ENCODE results near the gene POC1B.

Gene POC1B

GRCh38 chr12:89414851-89415250, 111.0 kb downstream of the POC1B start:
- DNase-seq, result no peak

DNA sequence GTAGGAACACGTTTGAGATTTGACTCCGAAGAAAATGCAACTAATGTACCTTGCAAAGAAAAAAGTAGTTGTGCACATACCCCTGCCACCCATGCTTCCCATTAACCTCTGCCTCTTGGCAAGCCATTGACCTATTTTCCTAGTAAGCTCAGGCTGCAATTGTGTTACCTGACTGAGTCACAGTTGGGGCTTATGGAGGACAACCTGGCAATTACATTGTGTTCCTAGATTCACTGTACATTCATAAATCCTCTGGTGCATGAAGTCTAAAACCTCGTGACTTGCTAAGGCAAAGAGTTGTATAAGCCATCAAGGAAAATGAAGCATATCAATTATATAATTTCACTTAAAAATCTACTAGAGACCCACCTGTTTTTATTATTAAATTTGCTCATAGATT, 111.5 kb downstream of the POC1B start:
- DNase-seq, result no peak

DNA sequence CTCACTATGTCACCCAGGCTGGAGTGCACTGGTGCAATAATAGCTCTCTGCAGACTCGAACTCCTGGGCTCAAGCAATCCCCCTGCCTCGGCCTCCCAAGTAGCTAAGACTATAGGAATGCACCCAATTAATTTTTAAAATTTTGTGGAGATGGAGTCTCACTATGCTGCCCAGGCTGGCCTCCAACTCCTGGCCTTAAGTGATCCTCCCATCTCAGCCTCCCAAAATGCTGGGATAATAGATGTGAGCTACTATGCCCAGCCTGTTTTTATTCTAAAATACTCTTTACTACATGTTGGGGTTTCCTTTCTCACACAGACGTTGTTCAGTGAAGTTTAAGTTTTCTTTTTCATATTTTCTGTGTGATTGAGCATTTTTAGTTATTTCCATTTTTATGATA, 112.6 kb downstream of the POC1B start:
- DNase-seq, result no peak

GRCh38 chr12:89412665-89413064, 113.2 kb downstream of the POC1B start:
- no peak for DNase-seq

GRCh38 chr12:89411846-89412245, 114.0 kb downstream of the POC1B start:
- no peak for DNase-seq

- DNase-seq, result no peak
Observed at GRCh38 chr12:89411234-89411633, 114.6 kb downstream of the POC1B start.

DNA sequence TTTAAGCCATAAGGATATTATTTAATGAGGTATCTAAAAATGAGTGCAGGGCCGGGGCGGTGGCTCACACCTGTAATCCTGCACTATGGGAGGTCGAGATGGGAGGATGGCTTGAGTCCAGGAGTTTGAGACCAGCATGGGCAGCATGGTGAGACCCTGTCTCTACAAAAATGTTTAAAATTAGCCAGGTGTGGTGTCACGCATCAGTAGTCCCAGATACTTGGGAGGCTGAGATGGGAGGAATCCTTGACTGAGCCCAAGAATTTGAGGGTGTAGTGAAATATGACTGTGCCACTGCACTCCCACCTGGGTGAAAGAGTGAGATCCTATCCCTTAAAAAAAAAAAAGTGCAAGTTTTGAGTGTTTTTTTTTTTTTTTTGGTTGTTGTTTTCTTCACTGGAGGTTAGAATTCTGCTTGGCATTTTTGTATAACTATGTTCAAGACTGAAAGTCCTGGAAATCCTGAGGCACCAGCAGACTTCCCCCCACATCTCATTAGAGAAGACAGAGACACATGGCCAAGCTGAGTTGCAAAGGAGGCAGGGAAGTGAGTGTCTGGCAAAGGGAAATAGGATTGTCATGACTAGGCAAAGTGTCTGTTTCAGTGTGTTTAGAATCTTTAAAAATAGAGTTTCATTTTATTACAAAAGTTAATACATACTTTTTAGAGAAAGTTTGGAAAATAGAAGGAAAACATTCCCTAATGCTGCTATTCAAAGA, 120.1 kb downstream of the POC1B start:
- DNase-seq, result no peak

DNA sequence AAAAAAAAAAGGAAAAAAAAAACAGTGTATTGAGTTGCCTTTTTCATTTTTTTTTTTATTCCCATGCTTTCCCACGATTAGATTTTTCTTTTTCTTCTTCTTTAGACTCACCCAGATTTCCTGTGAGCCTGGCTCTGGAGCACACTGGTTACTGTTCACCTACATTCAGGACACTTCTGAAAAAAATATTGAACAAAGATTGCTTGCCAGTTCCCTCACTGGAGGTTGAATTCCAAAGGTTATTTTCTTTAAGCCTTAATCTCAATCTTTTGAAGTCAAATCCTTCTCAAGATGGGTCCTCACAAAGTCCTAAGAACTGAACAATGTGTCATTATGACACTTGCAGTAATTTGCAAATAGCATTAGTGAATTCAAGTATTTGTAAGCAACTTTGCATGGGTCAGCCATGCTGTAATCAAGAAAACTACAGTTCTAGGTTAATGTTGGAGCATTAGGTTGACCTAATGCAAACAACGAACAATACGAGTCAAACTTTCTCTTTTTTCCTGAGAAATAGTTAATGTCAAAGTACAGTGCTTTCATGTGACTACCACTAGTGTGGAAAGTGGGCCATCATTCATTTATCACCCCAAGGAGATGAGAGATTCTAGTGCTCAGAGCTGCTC, 124.3 kb downstream of the POC1B start:
- DNase-seq, result no peak

- DNase-seq, result no peak
Observed at GRCh38 chr12:89400415-89400814, 125.4 kb downstream of the POC1B start.

- no peak for DNase-seq
Observed at GRCh38 chr12:89395712-89396111, 130.1 kb downstream of the POC1B start.

- no peak for DNase-seq
Observed at GRCh38 chr12:89393551-89394121, 132.2 kb downstream of the POC1B start.

DNA sequence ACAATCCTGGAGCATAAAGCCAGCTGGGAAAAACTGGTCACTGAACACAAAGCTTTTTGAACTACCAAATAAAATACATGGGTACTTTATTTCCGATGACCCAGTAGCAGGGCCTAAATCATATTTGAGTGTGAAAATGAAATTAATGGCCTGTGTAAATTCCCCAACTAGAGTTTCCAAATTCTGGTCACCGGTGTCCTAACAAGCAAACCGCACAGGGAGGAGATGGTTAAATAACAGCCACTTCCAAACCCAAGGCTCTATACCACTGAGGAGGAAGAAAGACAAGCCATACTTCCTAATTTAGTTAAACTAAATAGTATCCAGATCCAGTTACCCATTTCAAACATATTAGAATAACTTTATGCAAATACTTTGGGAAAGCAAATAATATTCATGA, 133.5 kb downstream of the POC1B start:
- DNase-seq, result no peak

DNA sequence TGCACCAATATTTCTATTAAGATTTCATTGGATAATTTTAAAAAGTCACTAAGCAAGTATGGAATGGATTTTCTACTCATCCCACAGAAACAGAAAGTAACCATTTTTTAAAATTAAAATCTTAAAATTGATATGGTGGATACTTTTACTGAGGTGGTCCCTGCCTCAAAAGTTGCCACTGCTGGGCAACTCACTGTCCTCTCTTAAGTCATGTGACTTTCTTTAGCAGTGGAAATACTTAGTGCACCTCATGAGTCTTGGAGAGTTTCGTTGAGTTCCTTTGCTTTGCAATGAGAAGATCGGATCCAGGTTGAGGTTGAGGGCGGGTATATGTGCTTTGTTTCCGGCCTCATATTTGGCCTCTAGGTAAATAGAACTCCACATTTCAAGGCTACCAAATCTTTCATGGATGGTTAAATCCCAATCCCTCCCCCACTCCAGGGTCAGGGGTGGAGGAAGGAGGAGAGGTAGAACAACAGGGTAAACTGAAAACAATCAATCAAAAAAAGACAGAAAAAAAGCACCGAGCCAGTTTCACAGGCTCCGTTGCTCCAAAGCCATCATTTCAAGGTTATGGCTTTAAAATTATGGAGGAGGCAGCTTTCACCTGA, 134.0 kb downstream of the POC1B start:
- no peak for DNase-seq

- no peak for DNase-seq
Observed at GRCh38 chr12:89390802-89391673, 134.8 kb downstream of the POC1B start.

- DNase-seq, result no peak
Observed at GRCh38 chr12:89389755-89390661, 135.8 kb downstream of the POC1B start.

GRCh38 chr12:89386138-89386537, 139.7 kb downstream of the POC1B start:
- DNase-seq, result no peak

DNA sequence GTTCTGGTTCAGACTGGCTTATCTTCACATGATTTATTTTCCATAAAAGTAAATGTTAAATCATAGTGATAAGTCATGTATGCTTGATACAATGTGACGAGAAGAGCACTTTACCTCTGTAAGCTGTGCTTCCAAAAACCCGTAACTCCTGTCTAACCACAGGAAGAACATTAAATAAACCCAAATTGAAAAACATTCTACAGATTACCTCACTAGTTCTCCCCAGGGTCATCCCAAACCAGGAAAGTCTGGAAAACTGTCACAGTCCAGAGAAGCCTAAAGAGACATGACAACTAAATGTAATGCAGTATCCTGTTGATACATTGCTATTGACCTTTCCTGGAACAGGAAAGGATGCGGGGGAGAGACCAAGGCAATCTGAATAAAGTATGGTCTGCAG, 141.0 kb downstream of the POC1B start:
- DNase-seq, result no peak

- no peak for DNase-seq
Observed at GRCh38 chr12:89384050-89384758, 141.6 kb downstream of the POC1B start.

DNA sequence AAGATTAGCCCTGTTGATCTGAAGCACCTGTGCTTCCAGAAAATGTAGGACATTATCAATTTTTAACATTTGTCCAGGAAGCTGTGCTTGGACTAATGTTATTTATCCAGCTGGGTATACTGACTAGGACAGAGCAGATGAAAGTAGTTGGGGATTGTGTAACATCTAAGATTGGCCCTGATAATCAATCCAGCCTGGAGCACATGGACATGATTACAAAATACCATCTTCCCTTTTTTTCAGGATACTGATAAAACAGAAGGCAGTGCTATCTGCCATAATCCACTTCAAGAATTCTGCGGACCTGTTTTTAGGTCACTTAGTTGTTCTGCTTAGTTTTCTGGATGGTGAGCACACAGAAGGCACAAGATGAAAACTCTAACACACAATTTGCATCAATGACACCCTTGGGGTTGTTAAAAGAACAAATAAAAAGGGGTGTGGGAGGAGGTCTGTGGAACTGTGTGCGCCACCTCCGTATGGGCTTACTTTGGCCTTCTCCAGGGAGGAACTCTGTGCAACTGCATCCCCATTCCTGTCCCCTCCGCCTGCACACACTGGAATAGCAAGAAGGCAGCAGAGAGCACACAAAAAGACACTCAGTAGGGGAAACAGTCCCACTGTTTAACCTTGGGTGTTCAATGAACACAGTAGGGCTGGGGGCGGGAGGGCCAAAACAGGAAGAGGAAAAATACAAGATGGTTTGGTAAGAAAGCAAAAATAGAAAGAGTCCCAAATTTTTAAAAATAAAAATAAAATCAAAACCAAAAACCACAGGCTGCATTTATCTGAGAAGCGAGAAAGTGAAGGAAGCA, 142.4 kb downstream of the POC1B start:
- DNase-seq, result no peak

- no peak for DNase-seq
Observed at GRCh38 chr12:89382328-89382727, 143.5 kb downstream of the POC1B start.
